GM19239 (cell line): ENCODE results near the gene MLKL.

Source experiments
- DNase-seq: peaks from one replicate; pipeline ENCODE4 v3.0.0; 2011; ENCODE audit warnings: low spot score; ENCODE audit not compliant: insufficient read length
- FAIRE-seq: peaks from 2 replicates; lab custom pipeline; 2011; peaks lifted over from hg19 to GRCh38; lab: Jason Lieb, UNC

Gene MLKL

DNA sequence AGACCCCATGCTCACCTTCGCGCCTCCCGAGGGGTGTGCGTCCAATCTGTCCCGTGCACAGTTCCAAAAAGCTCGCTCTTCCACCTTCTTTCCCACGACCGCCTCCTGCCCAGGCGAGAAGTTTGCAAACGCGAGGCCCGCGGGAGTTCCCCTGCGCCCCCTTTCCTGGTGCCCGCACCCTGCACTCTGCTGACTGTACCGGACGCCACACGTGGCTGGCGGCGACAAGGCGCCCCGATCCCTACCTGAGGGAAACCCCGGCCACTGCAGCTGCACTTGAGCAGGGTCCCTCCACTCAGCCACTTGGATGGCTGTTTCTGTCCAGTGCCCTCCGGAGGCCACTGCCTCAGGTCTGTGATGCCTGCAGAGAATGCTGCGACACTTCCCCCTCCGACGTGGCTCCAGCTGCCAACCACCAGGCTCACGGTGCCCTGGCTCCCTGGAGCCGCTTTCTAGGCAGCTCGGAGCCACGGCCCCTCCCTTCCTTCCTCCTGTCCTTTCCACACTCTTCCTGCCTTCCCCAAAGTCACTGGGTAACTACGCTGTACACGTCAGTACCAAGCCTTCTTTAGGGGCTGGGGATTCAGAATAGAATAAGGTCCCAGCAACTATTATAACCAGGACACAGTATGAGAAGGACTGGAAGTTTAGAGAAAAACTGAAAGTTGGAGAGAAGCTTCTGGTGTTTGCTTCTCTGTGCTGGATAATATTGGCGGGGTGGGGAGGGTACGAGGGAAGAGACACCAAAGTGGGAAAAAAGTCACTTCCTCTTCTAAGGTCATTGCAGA, at the start of gene MLKL:
Gene MLKL (minus strand): TSS at position 425 of the 788 bp plus-strand sequence. CDS start 5,105 bp downstream, outside the sequence.
- DNase-seq (no peak), FAIRE-seq (peak; percentile 28)

DNA sequence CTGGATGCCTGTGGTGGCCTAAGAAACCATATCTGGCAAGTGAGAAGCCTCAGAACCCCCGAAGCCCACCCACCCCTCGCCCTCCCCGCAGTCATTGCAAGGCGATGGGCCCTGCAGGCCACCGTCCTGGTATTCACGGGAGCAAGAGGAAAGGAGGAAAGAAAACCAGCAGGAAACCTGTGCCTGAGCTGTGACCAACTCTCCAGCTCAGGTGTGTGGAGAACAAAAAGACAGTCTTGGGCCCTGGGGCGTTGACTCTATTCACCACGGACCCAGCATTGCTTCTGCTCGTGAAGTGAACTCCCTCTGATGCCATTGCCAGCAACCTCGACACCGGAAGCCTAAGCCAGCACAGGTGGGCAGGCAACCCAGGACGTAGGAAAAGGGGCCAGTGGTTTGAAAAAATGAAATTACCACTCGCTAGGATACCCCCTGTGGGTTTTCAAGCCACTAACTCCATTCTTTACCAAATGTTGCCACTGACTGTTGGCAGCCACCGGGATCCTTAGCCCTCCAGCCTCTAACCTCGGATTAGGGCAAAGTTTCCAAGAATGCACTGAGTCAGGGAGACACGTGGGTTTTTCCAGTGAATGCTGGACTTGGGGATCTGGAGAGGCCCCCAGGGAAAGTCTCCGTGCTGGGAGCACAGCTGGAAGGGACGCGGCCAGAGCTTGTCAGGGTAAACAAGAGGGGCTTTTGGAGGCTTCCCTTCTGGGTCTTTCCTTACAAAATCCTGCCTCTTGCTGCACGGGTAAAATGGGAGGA, 48.8 kb upstream of the MLKL start:
- FAIRE-seq (no peak), DNase-seq (no peak)

DNA sequence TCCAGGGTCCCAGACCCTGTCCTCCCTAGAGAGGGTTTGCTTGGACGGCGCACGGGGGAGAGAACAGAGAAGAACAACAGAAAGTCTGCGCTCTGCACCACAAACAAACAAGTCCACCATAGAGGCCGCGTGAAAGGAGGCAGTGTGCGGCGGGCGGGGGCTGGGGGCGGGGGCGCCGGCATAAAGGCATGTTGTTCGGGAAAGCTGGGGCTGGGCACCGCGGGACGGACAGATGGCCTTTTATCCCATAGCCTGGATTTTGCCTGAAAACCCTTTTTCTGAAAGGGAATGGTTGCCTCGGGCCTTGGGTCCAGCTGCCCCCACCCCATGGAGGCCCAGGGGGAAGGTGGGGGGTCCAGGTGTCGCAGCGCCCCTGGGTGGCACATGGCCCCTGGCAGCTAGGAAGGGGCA, 48.0 kb upstream of the MLKL start:
- no peak for FAIRE-seq

DNA sequence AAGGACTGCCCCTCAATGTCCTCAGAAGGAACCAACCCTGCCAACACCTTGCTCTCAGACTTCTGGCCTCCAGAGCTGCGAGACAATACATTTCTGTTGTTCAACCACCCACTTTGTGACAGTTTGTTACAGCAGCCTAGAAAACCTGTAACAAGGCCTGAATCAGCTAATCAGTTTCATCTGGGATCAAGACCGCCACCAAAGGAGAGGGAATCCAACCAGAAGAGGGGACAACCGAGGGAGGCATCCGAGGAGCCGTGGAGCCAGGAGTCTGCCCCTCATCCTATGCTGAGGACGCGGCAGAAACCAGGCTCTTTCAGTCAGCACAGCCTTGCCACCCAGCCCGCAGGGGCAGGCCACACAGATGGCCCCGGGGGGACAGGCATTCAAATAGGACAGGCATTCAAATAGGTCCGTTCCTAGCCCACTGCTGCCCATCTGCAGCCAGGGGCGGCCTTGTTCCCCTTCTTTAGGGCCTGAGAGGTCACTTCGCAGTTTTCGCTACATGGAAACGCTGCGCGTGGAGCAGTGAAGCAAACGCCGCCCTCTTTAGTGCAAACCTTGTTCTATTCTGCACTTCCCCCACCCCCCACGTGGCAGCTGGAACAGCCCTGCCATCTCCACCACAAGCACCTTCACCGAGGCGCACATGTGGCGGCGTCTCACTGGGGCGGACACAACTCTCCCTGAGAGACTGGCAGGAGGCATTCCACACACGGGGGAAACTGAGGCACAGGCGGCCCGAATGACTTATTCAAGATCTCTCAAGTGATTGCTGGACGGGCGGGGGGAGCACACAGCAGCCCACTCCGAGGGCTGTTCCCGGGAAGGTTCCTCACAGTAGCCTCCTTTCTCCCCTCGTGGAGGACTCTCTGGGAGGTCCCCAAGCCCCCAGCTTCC, 47.3 kb upstream of the MLKL start:
- FAIRE-seq (no peak), DNase-seq (no peak)

More for the DNA sequence above, 48.0 kb upstream of the MLKL start:
- no peak for DNase-seq

DNA sequence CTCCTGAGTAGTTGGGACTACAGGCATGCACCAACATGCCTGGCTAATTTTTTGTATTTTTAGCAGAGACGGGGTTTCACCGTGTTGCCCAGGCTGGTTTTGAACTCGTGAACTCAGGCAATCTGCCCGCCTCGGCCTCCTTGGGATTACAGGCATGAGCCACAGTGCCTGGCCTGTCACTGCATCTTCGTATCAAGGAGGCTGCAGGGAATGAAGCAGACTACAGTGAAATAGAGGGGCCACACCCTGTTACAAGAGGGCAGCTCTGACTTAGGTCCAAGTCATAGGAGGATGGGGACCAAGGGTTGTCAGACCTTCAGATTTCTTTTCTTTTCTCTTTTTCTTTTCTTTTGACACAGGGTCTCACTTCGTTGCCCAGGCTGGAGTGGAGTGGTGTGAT, 45.3 kb upstream of the MLKL start:
- DNase-seq (no peak), FAIRE-seq (no peak)

DNA sequence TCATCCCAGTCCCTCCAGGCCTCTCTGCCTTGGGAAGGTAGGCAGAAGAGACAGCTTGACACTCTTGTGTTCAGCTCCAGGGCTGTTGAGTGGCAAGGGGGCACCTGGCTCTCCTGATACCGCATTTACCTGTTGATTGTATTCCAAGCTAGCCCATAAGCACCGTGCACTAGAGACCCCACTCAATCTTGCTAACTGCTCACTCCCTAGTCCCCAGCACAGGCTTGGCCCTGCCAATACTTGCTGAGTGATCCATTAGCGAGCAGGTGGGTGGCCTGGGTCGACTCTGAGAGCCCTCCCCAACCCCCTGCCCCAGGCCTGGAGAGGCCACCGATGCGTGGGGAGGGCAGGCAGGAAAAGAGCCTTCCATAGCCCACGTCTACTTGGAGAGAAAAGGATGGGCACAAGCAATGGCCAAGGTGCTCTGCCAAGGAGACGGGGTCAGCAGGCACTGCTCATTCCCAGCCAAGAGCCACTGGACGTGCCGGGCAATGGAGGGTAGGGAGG, 44.5 kb upstream of the MLKL start:
- FAIRE-seq (no peak), DNase-seq (no peak)

DNA sequence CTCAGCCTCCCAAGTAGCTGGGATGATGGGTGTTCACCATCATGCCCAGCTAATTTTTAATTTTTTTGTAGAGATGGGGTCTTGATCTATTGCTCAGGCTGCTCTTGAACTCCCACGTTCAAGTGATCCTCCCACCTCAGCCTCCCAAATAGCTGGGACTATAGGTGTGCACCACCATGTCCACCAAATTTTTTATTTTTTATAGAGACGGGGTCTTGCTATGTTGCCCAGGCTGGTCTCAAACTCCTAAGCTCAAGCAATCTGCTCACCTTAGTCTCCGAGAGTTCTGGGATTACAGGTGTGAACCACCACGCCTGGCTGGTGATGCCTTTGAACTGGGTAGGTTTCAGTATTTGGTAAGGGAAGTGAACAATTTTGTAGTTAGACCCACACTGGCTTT, 43.9 kb upstream of the MLKL start:
- no peak for DNase-seq
- FAIRE-seq = no peak

DNA sequence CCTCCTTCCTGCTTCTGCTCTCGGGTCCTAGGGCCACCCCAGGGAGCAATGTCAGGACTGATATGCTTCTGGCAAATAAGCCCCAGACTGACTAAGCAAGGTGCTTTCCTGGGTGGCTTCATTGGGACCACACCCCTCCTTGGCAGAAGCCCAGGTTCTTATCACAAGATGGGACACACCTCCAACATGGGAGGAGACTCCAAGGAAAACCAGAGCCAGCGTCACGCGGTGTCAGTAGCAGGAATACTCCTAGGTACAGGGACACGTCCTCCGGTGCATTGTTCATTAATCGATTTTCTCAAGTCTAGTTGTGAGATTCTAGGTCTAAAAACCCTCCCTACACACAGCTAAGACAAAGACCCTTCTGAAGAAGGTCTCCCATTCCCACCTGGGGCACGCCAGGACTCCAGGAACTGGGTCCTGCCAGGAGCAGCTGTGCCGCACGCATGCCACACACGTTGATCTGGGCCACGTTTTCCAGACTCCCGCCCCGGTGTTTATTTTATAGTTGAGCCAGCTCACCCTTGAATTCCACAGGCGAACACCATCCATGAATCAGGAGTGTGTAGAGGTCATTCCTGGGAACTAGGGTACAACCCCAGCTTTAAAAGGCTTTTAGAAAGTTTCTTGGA, 43.1 kb upstream of the MLKL start:
- no peak for DNase-seq

DNA sequence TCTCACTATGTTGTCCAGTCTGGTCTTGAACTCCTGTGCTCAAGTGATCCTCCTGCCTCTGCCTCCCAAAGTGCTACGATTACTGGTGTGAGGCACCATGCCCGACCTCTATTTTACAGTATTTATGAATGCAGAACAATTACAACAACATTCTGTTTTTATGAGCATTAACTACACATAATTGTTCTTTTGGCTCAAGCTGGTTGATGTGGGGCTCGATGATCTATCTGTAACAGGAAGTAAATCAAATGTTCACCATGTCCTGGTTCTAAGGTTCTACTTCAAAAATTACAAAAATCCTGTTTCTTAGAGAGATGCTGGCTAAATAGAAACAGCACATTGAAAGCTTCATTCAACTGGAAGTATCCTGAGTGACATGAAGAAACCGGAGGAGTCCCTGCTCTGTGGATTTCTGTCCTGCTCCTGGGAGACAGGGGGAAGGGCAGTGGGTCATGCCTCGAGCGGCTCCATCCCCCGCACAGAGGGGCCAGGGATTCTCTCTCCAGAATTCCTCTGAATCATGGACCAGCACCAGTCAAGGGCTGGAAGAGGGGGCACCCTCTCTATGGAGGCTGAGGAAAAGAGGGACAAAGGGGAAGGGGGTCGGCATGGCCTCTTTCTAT, 42.5 kb upstream of the MLKL start:
- no peak for FAIRE-seq
- DNase-seq = no peak

More for the DNA sequence above, 43.1 kb upstream of the MLKL start:
- FAIRE-seq = no peak

DNA sequence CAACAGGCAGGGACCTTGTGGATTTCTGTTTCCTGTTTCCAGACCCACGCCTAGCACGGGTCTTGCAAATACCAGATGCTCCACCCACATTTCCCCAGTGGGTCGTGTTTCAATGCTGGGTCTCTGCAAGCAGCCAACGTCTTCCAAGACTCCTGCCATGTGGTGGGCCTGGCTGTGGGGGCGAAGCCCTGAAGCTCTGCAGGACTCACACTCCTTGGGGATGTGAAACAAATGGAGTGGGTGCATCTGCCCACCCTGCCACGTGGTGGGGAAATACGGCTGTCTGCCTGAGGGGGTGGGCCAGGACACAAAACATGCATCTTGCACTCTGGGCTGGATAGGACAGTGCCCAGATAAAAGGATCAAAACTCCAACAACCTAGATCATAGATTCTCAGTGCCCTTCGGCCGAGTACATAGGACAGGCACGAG, 41.4 kb upstream of the MLKL start:
- no peak for FAIRE-seq
- no peak for DNase-seq

DNA sequence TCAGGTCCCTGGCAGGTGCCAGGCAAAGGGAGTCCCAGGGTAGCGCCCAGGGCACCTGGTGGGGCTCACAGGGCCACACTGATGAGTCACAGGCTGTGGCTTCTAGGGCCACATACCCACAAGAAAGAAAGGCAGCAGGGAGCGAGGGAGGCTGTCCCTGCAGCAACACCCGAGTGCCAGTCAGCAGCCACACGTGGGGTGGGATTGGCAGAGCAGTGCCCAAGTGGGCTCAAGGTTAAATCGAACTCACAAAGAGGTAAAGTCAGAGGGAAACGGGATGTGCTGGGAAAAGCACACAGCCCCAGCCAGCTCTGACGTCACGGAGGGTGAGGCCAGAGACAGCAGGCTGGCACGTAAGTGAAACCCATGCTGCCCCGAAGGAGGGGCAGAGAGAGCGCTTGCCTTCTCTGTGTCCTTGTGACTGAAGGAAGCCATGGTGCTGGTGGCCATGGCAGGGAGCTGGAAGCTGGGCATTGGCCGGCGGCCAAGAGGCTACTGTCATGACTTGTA, 40.2 kb upstream of the MLKL start:
- FAIRE-seq (no peak), DNase-seq (no peak)

DNA sequence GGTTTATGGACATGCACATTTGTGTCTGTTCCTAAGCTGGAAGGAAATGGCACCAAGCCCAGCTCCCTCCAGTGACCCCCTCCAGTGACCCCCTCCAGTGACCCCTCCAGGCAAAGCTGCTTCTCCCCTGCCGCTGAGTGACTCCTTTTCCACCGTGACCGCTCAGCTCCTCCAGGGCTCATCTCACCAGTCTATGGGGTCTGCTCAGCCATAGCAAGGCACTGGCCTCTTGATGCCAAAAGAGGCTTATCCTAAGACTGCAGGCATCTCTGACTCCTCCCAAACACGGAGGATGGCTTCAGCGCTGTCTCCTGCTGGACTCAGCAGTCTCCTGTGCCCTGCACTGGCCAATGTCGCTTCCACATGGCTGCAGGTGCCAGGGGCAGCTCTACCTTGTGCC, 38.6 kb upstream of the MLKL start:
- no peak for DNase-seq
- FAIRE-seq = no peak

DNA sequence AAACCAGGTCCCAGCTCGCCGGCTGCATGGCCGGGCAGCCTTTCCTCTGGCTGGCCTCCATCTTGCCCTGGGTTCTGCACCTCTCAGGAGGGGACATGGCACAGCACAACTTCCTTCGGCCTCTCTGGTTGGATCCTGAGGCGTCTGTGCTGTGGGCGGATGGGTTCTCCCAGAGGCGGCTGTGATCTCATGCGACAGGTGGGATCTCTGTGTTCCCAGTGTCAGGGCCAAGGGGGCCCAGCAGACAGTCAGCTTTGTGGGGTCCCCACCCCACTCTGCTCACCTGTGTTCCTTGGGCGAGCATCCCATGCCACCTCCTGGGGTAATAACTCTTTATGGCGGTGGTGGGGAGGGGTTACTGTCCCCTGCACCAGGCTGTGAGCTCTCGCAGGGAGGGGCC, 38.2 kb upstream of the MLKL start:
- no peak for DNase-seq
- FAIRE-seq = no peak

DNA sequence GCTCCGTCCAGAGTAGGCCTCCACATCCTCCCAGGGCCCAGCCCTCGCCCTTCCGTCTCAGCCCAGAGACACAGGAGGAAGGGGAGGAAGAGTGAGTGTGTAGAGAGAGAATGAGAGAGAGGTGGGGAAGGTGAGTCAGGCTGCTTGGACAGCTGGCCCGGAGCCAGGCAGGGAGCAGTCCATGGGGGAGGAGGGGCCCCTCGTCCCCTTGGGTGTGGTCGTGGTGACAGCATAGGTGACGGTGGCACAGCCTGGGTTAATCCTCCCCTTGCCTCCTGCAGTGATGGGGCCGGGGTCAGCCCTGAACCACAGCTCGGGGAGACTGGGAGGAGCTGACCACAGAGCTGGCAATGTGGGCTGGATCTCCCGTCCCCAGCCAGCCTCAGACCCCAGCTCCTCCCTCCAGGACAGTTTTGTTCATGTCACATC, 37.5 kb upstream of the MLKL start:
- no peak for FAIRE-seq
- DNase-seq = no peak

DNA sequence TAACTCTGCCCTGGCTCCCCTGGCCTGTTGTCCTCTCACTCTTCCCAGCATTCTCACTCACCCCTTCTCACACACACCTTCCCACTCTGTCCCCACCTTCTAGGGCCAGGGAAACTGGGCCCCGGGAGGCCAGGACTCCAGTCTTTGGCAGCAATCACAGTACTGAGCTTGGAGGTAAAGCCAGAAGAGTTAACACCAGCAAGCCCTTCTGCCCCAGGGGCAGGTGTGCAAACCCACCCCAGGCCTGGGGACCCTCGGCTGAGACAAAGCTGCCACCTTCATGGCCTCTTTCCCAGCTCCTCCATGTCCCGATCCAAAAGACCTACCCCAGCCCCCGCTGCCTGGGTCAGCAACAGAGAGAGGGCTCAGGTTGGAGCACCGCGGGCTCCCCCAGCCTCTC, 36.9 kb upstream of the MLKL start:
- DNase-seq = no peak

DNA sequence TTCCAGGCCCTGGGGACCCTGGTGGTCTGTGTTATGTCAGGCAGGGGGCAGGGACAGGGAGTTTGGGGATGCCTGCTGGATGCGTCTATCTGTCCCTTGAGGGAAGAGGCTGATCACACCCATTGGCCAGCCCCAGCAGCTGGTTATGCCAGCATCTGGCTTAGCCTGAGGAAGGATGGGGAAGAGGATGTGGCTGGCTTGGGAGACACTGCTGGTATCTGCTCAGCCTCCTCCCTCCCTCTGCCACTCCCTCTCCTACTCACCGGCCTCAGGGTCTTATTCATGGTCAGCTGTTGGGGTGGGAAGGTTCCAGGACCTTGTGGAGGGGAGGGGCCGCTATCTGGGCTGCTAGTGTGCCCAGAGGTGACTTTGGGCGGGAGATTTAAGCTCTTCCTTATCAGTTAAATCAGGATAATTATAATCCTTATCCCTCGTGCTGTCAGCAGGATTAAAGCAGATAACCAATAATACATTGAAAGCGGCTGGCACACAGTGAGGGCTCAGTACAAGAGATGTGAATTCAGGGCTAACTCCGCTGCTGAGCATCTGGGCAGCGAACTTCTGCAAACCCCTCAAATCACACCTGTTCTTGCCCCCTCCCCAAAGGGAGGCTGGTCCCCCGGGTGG, 36.0 kb upstream of the MLKL start:
- DNase-seq = no peak
- no peak for FAIRE-seq

More for the DNA sequence above, 36.9 kb upstream of the MLKL start:
- no peak for FAIRE-seq

DNA sequence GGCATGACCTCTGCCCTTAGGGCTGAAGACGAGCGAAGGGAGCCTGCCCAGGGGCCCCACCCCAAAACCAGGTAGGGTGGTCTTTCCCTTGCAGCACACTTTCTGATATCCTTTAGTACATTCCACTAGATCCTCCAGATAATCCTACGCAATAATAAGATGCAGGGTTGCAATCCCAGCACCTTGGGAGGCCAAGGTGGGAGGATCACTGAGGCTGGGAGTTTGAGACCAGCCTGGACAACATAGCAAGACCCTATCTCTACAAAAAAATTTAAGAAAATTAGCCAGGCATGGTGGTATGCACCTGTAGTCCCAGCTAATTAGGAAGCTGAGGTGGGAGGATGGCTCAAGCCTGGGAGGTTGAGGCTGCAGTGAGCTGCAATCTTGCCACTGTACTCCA, 34.9 kb upstream of the MLKL start:
- no peak for FAIRE-seq
- no peak for DNase-seq

DNA sequence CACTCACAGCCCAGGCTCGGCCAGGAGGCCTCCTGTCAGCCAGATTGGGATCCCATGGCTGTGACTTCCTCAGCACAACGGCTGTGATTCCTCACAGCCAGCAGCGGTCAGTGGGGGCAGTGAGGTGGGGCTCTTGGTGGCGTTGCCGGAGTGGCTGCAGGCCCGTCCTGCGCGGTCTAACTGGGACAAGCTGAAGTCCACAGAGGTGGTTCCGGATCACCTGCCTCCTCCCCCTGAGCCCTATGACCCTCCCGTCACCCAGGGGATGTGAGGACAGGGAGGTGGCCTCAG, 34.4 kb upstream of the MLKL start:
- FAIRE-seq (no peak), DNase-seq (no peak)
